HUDEP-2 (cell line): Measurements from ENCODE around the gene MAPK12.

Experiments
- DNase-seq, 76 experiments: peaks; one replicate each; lab custom pipeline; 2025; ENCODE audit not compliant: unreplicated experiment in 76 of 76; lab: John Stamatoyannopoulos, UW

MAPK12 gene

DNA sequence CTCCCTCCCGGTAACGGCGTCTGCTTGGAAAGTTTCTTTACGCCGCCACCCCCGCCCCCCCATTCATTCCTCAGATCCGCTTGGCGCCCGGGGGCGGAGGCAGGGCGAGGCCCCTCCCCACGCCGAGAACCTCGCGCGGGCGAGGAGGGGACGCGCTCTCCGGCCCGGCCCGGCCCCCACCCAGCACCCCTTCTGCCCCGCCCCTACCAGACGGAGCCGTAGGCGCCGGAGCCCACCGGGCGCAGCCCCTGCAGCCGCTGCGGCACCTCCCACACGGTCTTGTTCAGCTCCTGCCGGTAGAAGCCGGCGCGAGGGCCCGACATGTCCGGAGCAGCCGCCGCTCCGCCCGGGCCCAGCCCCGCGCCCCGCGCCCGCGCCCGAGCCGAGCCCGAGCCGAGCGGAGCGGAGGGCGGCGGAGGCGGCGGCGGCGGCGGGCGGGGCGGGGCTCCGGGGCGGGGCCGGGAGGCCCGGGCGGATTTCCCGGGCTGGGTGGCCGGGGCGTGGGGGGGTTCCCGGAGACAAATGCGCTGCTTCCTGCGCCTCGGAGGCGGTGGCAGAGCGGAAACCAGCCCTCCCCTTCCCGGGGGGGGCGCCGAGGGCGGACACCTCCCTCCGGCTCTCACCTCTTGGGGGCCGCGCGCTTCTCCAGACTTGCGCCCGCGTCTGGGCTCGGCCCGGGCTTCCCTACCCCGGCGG, 8.6 kb upstream of the MAPK12 start, which contains the start of gene MAPK11:
Gene MAPK11, minus strand, starts transcription at position 411 of the 696 bp plus-strand sequence. Its CDS starts 88 bp downstream, at position 323.
- DNase-seq: peak in 8 of 76 experiments; percentile 8 to 23 (median 14)

DNA sequence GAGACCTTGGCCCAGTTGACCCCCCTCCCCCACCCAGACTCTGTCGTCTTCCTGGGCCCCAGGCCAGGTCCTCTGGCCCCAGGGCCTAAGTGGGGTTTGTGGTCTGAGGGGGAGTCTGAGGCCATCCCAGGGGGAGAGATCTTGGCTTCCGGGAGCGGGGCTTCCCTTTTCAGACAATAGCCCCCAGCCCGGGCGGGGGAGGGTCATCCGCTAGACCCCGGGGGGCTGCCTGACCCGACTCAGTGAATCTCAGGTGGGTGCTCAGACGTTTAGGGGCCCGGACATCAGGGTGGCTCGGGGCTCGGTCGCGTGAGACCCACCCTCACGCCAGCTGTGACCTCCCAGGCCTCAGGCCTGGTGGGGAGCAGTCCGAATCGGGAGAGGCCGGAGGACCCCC, 8.1 kb upstream of the MAPK12 start:
- no peak for DNase-seq

DNA sequence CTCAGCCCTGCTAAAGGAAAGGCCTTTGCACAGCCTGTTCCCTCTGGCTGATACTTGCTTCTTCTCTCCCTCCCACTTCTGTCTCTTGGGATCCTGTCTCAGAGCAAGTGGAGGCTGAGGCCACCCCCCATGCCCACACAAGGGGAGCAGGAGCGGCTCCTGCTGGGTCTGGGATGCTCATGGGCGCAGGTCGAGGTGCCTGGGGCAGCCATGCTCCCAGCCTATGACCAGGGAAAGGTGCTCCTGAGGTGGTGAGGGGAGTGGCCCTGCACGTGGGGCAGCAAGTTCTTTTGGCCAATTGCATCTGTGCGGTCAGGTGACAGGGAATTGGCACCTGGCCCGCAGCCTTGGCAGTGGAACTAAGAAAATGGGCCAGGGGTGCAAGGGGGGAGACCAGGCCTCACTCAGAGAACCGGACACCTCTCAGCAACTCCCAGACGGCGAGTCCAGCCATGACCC, 7.2 kb upstream of the MAPK12 start:
- DNase-seq: peak in 2 of 76 experiments; percentile 8 to 18

- peak in 25 of 76 experiments; percentile 11 to 46 (median 33) for DNase-seq
Observed at GRCh38 chr22:50267591-50268390, 6.3 kb upstream of the MAPK12 start.

DNA sequence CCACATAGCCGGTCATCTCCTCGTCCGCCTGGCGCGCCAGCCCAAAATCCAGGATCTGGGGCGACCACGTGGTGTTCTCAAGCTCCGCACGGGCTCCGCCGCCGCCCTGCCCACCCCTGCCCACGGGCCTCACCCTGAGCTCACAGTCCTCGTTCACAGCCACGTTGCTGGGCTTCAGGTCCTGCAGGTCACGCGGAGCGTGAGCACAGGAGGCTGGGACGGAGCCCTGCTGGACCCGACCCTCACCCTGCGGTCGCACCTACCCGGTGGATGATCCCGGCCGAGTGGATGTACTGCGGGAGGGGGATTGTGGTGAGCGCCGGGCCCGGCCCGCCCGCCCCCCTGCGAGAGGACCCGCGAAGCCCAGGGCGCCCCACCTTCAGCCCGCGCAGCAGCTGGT, 5.5 kb upstream of the MAPK12 start:
- DNase-seq: no peak

DNA sequence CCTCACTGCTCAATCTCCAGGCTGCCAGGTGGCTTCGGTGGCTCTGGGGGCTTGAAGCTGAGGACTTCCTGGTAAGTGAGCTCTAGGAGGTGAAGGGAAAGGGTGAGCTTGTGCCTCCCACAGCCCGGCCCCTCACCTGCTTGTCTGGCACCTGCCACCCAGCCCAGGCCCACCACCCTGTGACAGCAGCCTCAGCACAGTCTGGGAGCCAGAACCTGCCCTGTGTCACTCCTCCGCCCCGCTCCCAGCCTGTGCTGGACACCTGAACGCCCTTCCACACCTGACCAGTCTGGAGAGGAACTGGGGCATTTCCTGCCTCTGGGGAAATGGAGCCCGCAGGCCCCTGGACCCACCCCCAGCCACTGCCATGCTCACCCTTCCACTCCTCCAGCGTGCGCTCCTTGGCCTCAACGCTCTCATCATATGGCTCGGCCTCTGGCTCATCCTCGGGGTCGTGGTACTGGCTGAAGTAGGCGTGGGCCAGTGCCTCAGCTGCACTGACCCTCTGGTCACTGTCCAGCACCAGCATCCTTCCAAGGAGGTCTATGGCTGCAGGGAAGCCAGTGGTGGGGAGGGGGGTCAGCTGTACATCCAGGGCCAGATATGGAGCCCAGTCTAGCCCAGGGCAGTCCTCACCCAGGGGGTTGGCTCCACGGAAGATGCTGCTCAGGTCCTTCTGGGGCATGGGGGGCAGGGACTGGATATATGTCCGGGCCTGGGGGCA, 3.6 kb upstream of the MAPK12 start:
- no peak for DNase-seq

GRCh38 chr22:50264104-50264745, 2.7 kb upstream of the MAPK12 start:
- no peak for DNase-seq

DNA sequence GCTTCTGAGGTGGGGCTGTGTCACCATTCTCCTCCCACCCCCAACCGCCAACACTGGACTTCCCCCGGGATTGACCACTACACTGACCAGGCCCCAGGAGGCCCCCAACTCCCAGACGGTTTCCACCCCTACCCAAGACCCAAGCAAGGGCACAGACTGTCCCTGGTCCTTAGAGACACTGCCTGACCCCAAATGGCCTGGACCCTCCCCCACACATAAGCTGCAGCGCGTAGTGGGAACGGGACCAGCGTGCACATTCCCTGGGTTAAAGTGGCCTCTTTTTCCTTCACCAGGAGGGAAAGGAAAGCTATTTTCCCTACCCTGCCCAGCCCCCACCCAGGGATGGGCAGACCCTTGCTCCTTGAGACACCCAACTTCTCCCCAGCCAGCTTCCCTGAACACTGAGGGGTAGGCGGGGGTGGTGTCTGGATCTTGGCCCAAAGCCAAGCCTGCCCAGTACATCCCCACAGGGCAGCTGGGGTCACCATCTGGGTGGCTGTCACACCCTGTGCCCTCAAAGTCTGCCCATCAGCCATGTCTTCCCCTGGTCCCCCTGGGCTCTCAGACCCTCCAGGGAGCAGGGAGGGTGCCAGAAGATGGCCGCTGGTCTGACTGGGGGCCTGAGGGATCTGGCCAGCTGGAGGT, 1.6 kb upstream of the MAPK12 start:
- DNase-seq: no peak

DNA sequence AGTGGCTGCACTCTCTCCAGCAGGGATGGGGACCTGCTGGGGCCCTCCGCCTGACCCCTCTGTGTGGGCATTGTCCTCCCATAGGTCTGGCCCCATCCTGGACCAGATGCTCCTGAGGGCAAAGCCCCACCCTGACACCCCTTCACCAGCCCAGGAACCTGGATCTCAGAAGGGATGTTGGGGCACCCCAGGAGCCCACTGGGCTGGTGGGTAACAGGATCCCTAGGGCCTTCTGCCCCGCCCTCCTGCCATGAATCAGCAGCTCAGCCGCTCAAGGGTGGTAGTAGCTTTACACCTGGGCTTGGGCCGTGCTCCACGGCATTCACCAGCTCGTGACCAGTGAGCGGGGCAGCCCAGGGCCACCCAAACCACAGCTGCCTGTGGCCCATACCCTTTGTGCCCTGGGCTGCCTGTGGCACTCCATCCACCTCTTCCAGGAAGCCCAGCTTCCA, 1.0 kb upstream of the MAPK12 start:
- no peak for DNase-seq

DNA sequence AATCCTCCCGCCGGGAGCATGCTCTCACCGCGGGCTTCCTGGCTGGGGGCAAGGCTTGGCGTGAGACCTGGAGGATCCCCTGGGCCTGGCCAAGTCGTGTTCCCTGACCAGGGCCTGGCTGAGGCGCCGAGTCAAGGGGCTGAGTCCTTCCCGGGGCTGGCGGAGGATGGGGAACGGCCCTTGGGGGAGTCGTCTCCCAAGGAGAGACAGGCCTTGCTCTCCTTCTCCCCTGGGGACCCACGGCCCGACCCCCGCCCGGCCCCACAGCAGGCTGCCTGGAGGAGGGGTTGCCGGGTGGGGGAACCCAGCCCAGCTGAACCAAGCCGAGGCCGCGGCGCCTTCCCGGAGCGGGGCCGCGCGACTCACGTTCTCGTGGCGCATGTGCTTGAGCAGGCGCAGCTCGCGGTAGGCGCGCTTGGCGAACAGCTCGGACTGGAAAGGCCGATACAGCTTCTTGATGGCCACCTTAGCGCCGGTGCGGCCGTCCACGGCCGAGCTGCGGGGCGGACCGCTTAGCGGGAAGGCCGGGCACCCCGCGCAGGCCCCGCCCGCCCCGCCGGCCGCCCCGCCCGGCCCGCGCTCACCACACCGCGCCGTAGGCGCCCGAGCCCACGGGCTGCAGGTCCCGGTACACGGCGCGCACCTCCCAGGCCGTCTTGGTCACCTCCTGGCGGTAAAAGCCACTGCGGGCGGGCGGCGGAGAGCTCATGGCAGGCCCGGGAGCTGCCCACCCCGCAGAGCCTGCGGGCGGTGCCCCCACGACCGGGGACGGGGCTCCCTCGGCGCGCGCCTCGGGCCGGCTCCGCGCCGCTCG, 475 bp downstream of the MAPK12 start:
- peak in 16 of 76 experiments; percentile 7 to 39 (median 25) for DNase-seq

DNA sequence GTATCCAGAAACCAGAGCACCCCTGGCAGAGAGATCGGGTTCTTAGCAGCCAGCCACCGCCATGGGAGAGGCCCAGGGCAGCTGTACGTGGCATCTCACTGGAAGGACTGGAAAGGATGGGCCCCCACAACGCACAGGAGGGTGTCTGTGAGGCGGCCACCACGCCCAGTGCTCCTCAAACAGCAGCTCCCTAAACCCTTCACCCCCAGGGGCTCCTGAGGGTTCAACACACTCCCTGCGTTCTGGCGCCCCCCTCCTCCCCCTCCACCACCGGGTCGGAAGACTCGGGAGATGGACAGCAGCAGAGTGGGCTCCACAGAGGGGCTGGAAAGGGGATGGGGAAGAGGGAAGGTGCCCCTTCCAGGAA, 1.1 kb downstream of the MAPK12 start:
- DNase-seq: no peak

DNA sequence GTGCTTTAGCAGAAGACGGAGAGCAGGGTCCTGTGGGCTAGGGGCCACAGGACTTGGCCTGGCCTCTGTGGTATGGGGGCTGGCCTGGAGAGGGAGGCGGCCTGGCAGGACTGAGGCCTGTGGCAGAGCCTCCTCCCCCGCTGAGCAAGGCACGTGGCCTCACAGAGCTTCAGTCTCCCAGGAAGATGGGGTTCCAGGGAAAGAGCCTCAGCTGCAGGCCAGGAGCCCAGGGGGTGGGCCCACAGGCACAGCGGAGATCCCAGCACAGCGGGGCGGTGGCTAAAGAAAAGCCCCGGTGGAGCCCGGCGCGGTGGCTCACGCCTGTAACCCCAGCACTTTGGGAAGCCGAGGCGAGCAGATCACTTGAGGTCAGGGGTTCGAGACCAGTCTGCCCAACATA, 2.2 kb downstream of the MAPK12 start:
- no peak for DNase-seq

- DNase-seq: no peak
Observed at GRCh38 chr22:50258361-50259292, 2.9 kb downstream of the MAPK12 start.

DNA sequence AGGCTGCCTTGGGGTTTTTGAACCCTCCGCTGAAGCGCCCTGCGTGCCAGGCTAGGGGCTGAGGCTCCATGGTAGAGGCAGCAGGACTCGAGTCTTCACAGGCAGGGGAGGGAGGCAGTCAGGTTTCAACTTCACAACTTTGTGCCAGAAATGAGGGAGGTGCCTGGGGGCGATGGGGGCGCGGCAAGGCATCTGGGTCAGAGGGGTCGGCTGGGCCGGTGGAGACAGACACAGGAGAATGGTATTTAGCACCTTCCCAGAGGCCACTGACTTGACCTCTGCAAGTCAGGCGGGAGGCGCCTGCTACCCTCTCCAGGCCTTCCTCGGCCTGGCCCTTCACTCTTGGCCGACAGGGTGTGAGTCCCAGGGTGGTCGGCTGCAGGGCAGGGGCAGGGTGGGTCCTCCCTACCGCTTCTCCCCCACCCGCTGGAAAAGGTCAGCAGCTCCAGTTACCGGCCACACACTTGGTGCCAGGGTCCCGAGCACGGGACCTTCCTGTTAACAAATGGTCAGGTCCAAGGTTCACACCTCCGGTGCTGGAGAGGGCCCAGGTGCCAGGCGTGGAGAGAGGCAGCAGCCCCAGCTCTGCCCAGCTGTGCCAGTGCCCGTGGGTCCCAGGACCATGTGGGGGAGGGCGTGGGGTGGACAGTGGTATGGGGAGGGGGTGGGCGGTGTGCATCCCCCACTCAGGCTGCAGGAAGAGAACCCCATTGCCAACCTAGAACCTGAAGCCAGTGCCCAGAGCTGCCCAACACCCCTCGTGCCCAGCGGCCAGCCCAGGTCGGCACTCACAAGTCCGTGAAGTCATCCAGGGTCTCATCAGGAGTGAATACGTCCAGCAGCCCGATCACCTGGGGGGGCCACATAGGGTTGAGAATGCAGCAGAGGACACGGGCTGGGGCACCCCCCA, 3.8 kb downstream of the MAPK12 start:
- DNase-seq: no peak

DNA sequence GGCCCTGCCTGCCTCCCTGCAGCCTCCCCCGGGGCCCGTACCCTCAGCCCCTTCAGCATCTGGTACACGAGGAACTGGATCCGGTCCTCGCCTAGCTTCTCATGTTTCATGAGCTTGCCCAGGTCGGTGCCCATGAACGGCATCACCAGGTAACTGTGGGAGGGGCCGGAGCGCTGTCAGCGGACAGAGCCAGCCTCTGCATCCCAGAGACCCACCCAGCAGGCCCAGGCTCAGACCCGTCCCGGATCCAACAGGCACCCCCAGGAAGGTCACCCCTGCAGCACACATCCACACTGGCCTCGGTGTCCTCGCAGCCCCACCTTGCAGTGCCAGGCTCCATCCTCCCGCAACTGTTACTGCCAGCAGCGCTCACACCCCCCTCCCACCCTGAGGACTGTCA, 4.4 kb downstream of the MAPK12 start:
- DNase-seq: no peak

DNA sequence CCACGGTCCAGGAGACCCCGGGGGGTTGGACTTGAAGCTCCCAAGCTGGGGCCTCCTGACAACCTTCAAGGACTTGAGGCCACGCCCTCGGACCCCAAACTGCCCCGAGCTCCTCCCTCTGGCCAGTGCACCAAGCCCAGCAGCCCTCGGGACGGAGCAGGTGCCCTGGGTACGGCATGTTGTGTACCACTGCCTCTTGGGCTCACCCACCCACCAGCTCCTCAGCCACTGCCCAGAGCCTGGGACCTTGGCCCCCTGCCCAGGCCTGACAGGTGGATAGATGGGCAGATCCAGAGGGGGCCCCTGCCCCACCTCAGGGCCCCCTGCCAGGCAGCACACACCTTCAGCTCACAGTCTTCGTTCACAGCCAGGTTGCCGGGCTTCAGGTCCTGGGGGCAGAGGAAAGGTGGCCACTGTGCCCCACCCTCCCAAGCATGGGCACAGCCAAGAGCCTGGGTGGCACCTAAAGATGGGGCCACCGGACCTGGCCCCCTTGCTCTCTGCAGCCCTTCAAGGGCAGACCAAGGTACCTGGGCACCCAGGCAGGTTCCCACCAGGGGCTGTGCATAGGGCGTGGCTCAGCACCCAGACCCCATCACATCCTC, 5.1 kb downstream of the MAPK12 start:
- no peak for DNase-seq

- DNase-seq: no peak
Observed at GRCh38 chr22:50255607-50256006, 5.9 kb downstream of the MAPK12 start.
